RWPE1 (cell line): ENCODE results near the gene NFILZ.
"Not testable (repeated sequence)": the region's sequence is repeated elsewhere in the genome, so short reads cannot be mapped to it uniquely, and the experiment has no call there.

Experiments
- CTCF ChIA-PET: fragments of 350-600 bp; sonication (Branson Sonifier 250); formaldehyde crosslinking; extraction: SDS; loops from one replicate; lab custom pipeline; 2021; lab: Yijun Ruan, JAX
- POLR2A ChIA-PET: fragments of 400-600 bp; formaldehyde crosslinking; extraction: SDS; loops from one replicate; lab custom pipeline; 2020; ENCODE audit warnings: antibody characterized with exemption; ENCODE audit not compliant: low non-redundant PET; lab: Yijun Ruan, JAX
- DNase-seq: peaks from one replicate; pipeline ENCODE4 v3.0.0; 2012; ENCODE audit warnings: low spot score
- H3K27ac ChIP-seq: fragments of 450-650 bp; 2 replicates; pipeline ENCODE4 v1.5.1; 2017
- CTCF ChIP-seq: fragments of 450-650 bp; conservative IDR thresholded peaks from 2 replicates; pipeline ENCODE4 v1.5.1; 2017; ENCODE audit warnings: low read depth, mild to moderate bottlenecking

NFILZ gene

GRCh38 chr19:8629184-8629583, 1.2 kb upstream of the NFILZ start:
- no peak for DNase-seq
- no peak overlapping the region for H3K27ac ChIP-seq
- TF ChIP-seq CTCF = no peak
- ChIA-PET POLR2A (no interaction called here), CTCF (no interaction called here)

GRCh38 chr19:8630796-8631424, 477 bp downstream of the NFILZ start:
- TF ChIP-seq CTCF = no peak
- CTCF ChIA-PET = no interaction called here
- DNase-seq = no peak
- H3K27ac ChIP-seq = no peak overlapping the region
- POLR2A ChIA-PET = no interaction called here

GRCh38 chr19:8631425-8631819, 989 bp downstream of the NFILZ start:
- TF ChIP-seq CTCF = no peak
- ChIA-PET POLR2A (no interaction called here), CTCF (no interaction called here)
- H3K27ac ChIP-seq = no peak overlapping the region
- DNase-seq = no peak

GRCh38 chr19:8635422-8635821, 5.0 kb downstream of the NFILZ start:
- no peak for TF ChIP-seq CTCF
- H3K27ac ChIP-seq = no peak overlapping the region
- no peak for DNase-seq
- ChIA-PET POLR2A (no interaction called here), CTCF (no interaction called here)

GRCh38 chr19:8637070-8637469, 6.6 kb downstream of the NFILZ start:
- H3K27ac ChIP-seq, DNase-seq, CTCF ChIA-PET: not testable (repeated sequence)
- POLR2A ChIA-PET = interaction anchor here (0.6 kb wide), 1 partner anchor 196 kb away, joined by 3 read pairs; no protein-coding TSS in a partner anchor

- ChIA-PET POLR2A (no interaction called here), CTCF (no interaction called here)
- H3K27ac ChIP-seq = no peak overlapping the region
- TF ChIP-seq CTCF = no peak
- no peak for DNase-seq
Measured at GRCh38 chr19:8638078-8638619, 7.7 kb downstream of the NFILZ start.

- H3K27ac ChIP-seq = no peak overlapping the region
- CTCF ChIA-PET = no interaction called here
- POLR2A ChIA-PET = no interaction called here
- no peak for TF ChIP-seq CTCF
- DNase-seq = no peak
Measured at GRCh38 chr19:8639821-8640401, 9.5 kb downstream of the NFILZ start.
